Sciatic nerve (tissue), 2 donors: Measurements from ENCODE around the gene TNIP2. TPM values are rescaled to one million over a fixed set of nuclear protein-coding genes. Genes with fewer than 3 reads are reported as not detected.

Experiments
- ATAC-seq: fragments of 200-7000 bp; cut with Tn5 transposase; one replicate; pipeline ENCODE4 v1.9.1; 2020; ENCODE audit warnings: mild to moderate bottlenecking, moderate library complexity
- DNase-seq: peaks from one replicate; pipeline ENCODE4 v3.0.0-alpha.2; 2020; ENCODE audit warnings: low spot score
- intact Hi-C: fragments of 100-400 bp; cut with DNase I; formaldehyde crosslinking; loops from one replicate; pipeline ENCODE4 v1.14.2; 2022
- total RNA-seq: library from RNA; stranded (reverse); fragmentation: NEBNext Ultra II Directional; extraction: Animal tissue kit (Norgen Biotek cat#: 25700); gene quantifications from one replicate; pipeline ENCODE4 v1.2.1, GENCODE V29; 2021
- donor health status: DM: no; HTN: no; CAD: no.
- donor health status: DM: no; HTN: no; CAD: no.

Gene TNIP2
- total RNA-seq, 1 donor from 2014 or later: 34.9 TPM

DNA sequence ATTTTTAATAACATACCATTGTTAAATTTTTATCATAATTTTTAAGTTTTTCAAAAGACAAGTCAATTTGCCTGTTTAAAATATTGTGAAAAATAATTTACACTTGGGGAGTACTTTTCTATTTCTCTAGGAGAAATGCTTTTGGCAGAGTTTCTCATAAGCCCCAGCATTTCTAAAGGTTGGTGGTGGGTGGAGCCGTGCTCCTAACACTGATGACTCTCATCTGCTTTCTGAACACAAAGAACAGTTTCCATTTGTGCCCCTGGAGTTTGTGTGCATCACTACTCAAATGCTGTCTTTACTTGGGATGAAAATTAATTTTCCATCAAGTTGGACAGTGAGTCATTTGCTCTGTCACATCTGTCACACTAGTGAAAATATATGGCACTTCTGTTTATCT is 57.6 kb downstream of the TNIP2 start:
- ATAC-seq (no peak), DNase-seq (no peak)
- intact Hi-C loops: no loop called here

DNA sequence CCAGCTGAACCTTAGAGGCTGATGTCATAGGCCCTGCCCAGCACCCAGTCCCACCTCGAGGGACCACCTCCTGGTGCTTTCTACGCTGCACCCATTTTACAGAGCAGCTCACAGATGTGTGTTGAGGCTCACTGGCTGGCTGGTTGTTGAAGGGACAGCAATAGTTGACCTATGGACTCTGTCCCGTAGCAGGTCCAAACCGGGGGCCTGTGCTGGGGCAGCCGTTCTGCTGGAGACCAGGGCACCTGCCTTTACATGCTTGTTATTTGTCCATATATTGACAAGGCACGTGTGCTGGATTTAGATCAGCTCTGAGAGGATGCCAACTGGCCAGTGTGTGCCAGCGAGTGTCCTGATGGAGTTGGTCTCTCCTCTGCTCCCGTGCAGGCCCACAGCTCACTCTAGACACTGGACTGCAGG is 58.1 kb downstream of the TNIP2 start:
- DNase-seq (no peak), ATAC-seq (peak; percentile 42)
- intact Hi-C loops: no loop called here

DNA sequence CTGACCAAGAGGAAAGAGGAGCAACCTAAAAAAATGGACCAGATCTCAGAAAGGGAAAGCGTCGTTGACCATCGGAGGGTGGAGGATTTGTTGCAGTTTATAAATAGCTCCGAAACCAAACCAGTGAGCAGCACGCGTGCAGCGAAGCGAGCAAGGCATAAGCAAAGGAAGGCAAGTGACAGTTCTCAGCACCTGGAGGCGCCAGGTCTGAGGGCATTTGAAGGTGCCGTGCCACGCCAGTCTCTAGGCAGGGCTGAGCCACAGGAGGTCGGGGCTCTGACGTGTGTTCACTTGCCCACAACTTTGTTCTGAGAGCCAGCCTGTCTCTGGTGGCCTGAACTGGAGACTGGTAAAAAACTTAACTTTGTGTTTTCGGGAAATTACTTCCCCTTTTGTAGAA is 59.7 kb downstream of the TNIP2 start:
- no peak for ATAC-seq
- intact Hi-C loops: no loop called here
- no peak for DNase-seq

DNA sequence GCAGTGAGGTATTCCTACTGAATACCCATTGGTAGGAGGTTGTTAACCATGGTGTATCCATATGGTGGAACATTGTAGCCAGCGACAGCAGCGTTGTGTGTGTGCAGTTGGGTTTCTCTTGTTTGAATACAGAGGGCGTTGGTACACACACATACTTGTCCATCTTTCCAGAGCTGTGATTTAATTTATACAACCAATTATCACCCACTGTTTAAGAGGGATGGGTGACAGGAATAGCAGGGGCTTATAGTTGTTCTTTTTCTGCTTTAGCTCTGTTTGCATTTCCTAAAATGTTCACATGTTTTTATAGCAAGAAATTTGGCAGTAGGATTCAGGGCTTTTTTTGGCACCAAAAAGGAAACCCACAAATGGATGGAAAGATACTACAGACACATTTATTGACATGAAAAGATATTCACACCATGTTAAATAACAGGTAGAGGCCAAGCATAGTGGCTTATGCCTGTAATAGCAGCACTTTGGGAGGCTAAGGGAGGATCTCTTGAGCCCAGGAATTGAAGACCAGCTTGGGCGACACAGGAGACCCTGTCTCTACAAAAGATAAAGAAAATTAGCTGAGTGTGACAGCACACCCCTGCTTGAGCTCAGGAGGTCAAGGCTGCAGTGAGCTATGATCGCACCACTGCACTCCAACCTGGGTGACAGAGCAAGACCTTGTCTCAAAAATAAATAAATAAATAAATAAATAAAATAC is 60.6 kb downstream of the TNIP2 start:
- no peak for DNase-seq
- ATAC-seq: no peak
- intact Hi-C loops: no loop called here

DNA sequence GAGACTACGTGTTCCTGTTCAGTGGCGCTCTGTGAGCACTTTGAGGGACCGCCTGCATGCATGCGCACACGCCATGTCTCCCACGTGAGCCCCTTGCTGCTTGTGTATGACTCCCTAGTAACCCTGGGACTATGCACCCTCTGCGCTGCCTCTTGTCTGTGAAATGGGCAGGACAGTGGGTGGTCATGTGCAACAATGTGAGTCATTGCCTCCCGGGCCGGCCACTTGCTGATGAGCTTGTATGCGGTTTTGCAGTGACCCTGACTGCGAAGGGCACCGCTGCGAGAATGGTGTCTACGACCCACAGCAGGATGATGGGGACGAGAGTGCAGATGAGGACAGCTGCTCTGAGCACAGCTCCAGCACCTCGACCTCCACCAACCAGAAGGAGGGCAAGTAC is 61.4 kb downstream of the TNIP2 start:
- intact Hi-C loops: no loop called here
- no peak for ATAC-seq
- DNase-seq: no peak

DNA sequence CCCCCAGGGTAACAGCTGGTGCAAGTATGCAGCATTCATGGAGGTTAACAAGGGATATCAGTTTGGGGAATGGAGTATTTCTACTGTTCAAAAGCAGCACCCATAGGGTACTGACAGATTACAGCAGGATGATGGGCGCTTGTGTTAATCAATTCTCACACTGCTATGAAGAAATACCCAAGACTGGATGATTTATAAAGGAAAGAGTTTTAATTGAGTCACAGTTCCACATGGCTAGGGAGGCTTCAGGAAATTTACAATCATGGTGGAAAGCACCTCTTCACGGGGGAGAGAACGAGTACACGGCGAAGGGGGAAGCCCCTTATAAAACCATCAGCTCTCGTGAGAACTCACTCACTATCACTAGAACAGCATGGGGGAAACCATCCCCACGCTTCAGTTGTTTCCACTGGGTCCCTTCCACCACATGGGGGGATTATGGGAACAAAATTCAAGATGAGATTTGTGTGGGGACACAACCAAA is 64.1 kb downstream of the TNIP2 start:
- intact Hi-C loops: no loop called here
- ATAC-seq (no peak), DNase-seq (no peak)

Other genes with a start within 250 kb of the TNIP2 start
- 47.3 TPM for gene FAM193A, start 219.7 kb downstream of the TNIP2 start, total RNA-seq
- gene SH3BP2, start 36.7 kb upstream of the TNIP2 start, total RNA-seq: 82.7 TPM
- 429 TPM for gene ADD1, start 87.5 kb upstream of the TNIP2 start, total RNA-seq
- gene NOP14, start 207.1 kb upstream of the TNIP2 start, total RNA-seq: 20.0 TPM
- gene GRK4, start 207.2 kb upstream of the TNIP2 start, total RNA-seq: 14.8 TPM